Measurements from ENCODE around the gene SULT1C4. TPM values are rescaled to one million over a fixed set of nuclear protein-coding genes. Genes with fewer than 3 reads are reported as not detected.

SULT1C4 gene
- total and polyA plus RNA-seq, 2 of the 8 experiments (the other 6 are each of a cell fraction or from before 2014, with no cell fraction given) = 1.5 to 2.1 TPM

- TF ChIP-seq CHD7 (IDR thresholded peaks at IDR 0.05; ENCODE audit: insufficient replicate concordance, low read length) = no peak
These were observed 25.9 kb upstream of the SULT1C4 start (continued) for GRCh38 chr2:108351889-108352288.

Data from H1 (cell line).